Measurements from ENCODE around the gene KCNG4. TPM values are rescaled to one million over a fixed set of nuclear protein-coding genes. Genes with fewer than 3 reads are reported as not detected.

Gene KCNG4
- total and polyA plus RNA-seq, 2 donors (not counting 1 experiment from before 2014, with no cell fraction given): not detected

DNA sequence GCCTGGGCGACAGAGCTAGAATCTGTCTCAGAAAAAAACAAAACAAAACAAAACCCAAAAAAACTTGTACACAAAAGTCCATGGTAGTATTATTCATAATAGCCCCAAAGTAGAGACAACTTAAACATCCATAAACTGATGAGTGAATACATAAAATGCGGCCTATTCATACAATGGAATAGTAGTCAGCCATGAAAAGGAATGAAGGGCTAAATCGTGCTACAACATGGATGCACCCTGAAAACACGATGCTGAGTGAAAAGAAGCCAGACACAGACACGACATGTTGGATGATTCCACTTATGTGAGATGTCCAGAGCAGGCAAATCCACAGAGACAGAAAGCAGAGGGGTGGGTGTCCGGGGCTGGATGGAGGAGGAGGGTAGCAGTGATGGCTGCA, 12.3 kb downstream of the KCNG4 start:
- H3K9ac ChIP-seq (ENCODE audit: insufficient read depth, low read length): no peak overlapping the region
- no peaks in the 10 kb centered on the region for H3K36me3 ChIP-seq (ENCODE audit: control insufficient read depth, insufficient read depth, low read length)
- no peak overlapping the region for H3K4me2 ChIP-seq (ENCODE audit: extremely low read depth, insufficient read depth, low read length)
- no peaks in the 10 kb centered on the region for H3K9me3 ChIP-seq (ENCODE audit: control insufficient read depth, insufficient read depth, low read depth, low read length)
- H4K20me1 ChIP-seq (ENCODE audit: control insufficient read depth, extremely low read depth, insufficient read depth, low read length): no peaks in the 10 kb centered on the region
- no peaks in the 10 kb centered on the region for H3K79me2 ChIP-seq (ENCODE audit: control insufficient read depth, insufficient read depth, low read length)
- peaks cover 10% of the 10 kb centered on the region for H3K4me1 ChIP-seq (ENCODE audit: control insufficient read depth, extremely low read depth, insufficient read depth, low read length)
- peaks cover 2% of the 10 kb centered on the region for H3K27me3 ChIP-seq (ENCODE audit: control insufficient read depth, insufficient read depth, low read length)
- no peak for TF ChIP-seq EZH2 (IDR thresholded peaks at IDR 0.05; ENCODE audit: low read length, missing control alignments)
- TF ChIP-seq CTCF (conservative IDR thresholded peaks at IDR 0.05 in 1 of 2, IDR thresholded peaks at IDR 0.05 in 1 of 2; ENCODE audit: low read depth in 1 of 2, low read length in 2 of 2): no peak
- no peak overlapping the region for H3K4me3 ChIP-seq (replicated peaks in 1 of 4; ENCODE audit: control extremely low read depth in 1 of 4, insufficient read depth in 1 of 4, low read depth in 3 of 4, low read length in 4 of 4)
- no peak for DNase-seq (ENCODE audit: low read depth in 2 of 2)
- H2AFZ ChIP-seq (ENCODE audit: low read length): no peak overlapping the region
- H3K27ac ChIP-seq (ENCODE audit: insufficient read depth, low read length): no peak overlapping the region

GRCh38 chr16:84226026-84226425, 13.8 kb downstream of the KCNG4 start:
- DNase-seq (ENCODE audit: low read depth in 2 of 2): no peak
- H3K4me2 ChIP-seq (ENCODE audit: extremely low read depth, insufficient read depth, low read length): no peak overlapping the region
- no peaks in the 10 kb centered on the region for H3K79me2 ChIP-seq (ENCODE audit: control insufficient read depth, insufficient read depth, low read length)
- H4K20me1 ChIP-seq (ENCODE audit: control insufficient read depth, extremely low read depth, insufficient read depth, low read length): no peaks in the 10 kb centered on the region
- no peak overlapping the region for H2AFZ ChIP-seq (ENCODE audit: low read length)
- H3K27me3 ChIP-seq (ENCODE audit: control insufficient read depth, insufficient read depth, low read length): no peaks in the 10 kb centered on the region
- no peaks in the 10 kb centered on the region for H3K9me3 ChIP-seq (ENCODE audit: control insufficient read depth, insufficient read depth, low read depth, low read length)
- H3K9ac ChIP-seq (ENCODE audit: insufficient read depth, low read length): no peak overlapping the region
- H3K36me3 ChIP-seq (ENCODE audit: control insufficient read depth, insufficient read depth, low read length): no peaks in the 10 kb centered on the region
- no peak overlapping the region for H3K4me3 ChIP-seq (replicated peaks in 1 of 4; ENCODE audit: control extremely low read depth in 1 of 4, insufficient read depth in 1 of 4, low read depth in 3 of 4, low read length in 4 of 4)
- peaks cover 10% of the 10 kb centered on the region for H3K4me1 ChIP-seq (ENCODE audit: control insufficient read depth, extremely low read depth, insufficient read depth, low read length)
- H3K27ac ChIP-seq (ENCODE audit: insufficient read depth, low read length): no peak overlapping the region
- no peak for TF ChIP-seq CTCF (conservative IDR thresholded peaks at IDR 0.05 in 1 of 2, IDR thresholded peaks at IDR 0.05 in 1 of 2; ENCODE audit: low read depth in 1 of 2, low read length in 2 of 2)
- no peak for TF ChIP-seq EZH2 (IDR thresholded peaks at IDR 0.05; ENCODE audit: low read length, missing control alignments)

GRCh38 chr16:84225571-84225970, 14.2 kb downstream of the KCNG4 start:
- Histone ChIP-seq H3K27ac (ENCODE audit: insufficient read depth, low read length) (no peak overlapping the region), H2AFZ (ENCODE audit: low read length) (no peak overlapping the region), H3K79me2 (ENCODE audit: control insufficient read depth, insufficient read depth, low read length) (no peaks in the 10 kb centered on the region), H3K36me3 (ENCODE audit: control insufficient read depth, insufficient read depth, low read length) (no peaks in the 10 kb centered on the region), H3K27me3 (ENCODE audit: control insufficient read depth, insufficient read depth, low read length) (no peaks in the 10 kb centered on the region), H3K4me2 (ENCODE audit: extremely low read depth, insufficient read depth, low read length) (no peak overlapping the region), H3K4me1 (ENCODE audit: control insufficient read depth, extremely low read depth, insufficient read depth, low read length) (peaks cover 10% of the 10 kb centered on the region), H4K20me1 (ENCODE audit: control insufficient read depth, extremely low read depth, insufficient read depth, low read length) (no peaks in the 10 kb centered on the region), H3K9ac (ENCODE audit: insufficient read depth, low read length) (no peak overlapping the region), H3K4me3 (replicated peaks in 1 of 4; ENCODE audit: control extremely low read depth in 1 of 4, insufficient read depth in 1 of 4, low read depth in 3 of 4, low read length in 4 of 4) (no peak overlapping the region), H3K9me3 (ENCODE audit: control insufficient read depth, insufficient read depth, low read depth, low read length) (no peaks in the 10 kb centered on the region)
- DNase-seq (ENCODE audit: low read depth in 2 of 2): no peak
- TF ChIP-seq EZH2 (IDR thresholded peaks at IDR 0.05; ENCODE audit: low read length, missing control alignments): no peak
- no peak for TF ChIP-seq CTCF (conservative IDR thresholded peaks at IDR 0.05 in 1 of 2, IDR thresholded peaks at IDR 0.05 in 1 of 2; ENCODE audit: low read depth in 1 of 2, low read length in 2 of 2)

All from fibroblast of lung (primary cell).